ENCODE results near the gene HNF1A.

The HNF1A gene

DNA sequence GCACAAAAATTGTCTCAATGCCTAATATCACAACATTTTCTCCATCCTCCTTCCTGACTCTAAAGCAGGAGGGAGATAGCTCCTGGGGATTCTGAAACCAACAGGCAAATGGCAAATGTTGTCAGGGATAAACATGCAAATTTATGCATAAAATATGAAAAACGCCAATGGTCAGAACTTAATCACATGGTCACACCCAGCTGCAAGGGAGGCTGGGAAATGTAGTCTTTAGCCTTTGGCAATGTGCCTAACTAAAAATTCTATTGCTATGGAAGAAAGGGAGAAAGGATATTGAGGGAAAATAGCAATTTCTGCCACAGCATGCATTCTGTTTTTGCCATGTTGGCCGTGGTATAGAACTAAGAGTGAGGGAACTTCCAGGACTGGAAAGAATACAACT lies 72.4 kb downstream of the HNF1A start:
- DNase-seq (ENCODE audit: low read depth, low spot score) = no peak
